ENCODE measurements around the gene ADAMTS7. TPM values are rescaled to one million over a fixed set of nuclear protein-coding genes. Genes with fewer than 3 reads are reported as not detected.
"Not testable (repeated sequence)": the region's sequence is repeated elsewhere in the genome, so short reads cannot be mapped to it uniquely, and the experiment has no call there.

ADAMTS7 gene
- total and polyA plus RNA-seq, 2 of the 13 experiments (the other 11 are each of a cell fraction or from before 2014, with no cell fraction given): 0.09 to 0.12 TPM

DNA sequence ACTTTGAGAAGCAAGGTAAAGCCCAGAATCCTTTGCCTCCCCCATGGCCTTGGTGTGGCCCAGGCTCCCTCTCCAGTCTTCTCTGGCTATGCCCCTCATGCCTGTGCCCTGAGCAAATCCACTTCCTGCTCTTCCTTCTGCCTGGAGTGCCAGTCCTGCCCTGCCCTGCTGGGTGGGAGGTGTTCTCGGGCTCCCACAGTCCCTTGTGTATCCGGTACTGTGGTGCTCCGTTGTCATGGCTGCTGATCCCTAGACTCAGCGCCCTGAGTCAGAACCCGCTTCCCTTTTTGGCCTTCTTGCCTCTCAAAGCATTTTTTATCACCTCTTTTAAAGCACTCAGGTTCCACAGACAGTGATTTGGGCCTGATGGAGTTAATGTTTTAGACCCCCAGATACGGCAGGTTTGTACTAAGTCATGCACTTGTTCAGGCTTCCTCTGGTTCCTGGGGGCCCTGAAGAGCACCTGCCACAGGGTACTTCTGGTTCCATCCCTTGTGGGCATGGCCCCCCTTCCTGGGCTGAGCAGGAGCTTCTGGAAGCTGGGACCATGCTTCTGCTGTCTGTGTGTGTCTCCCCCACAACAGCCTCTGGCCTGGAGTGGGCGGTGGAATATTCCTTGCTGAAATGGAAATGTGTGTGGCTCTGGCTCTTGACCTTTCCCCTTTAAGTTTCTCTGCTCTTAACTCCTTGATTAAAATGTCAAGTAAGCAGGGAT is 29.6 kb upstream of the ADAMTS7 start:
- intact Hi-C loops (cut with micrococcal nuclease; ENCODE audit: unreplicated experiment) (no loop called here), in situ Hi-C loops (cut with HindIII; ENCODE audit: extremely low pct_ligation_motif_present, low pct_unique_long_range_greater_than_20kb) (no loop called here)
- ATAC-seq: no peak
- Histone ChIP-seq H3K9ac (ENCODE audit: insufficient read depth, low read depth, low read length) (no peak overlapping the region), H3K4me2 (ENCODE audit: low read depth, low read length) (no peak overlapping the region), H3K27ac (ENCODE audit: extremely low read length, insufficient read depth, low read length) (no peak overlapping the region), H2AFZ (ENCODE audit: low read length) (no peak overlapping the region), H3K4me3 (replicated peaks in 1 of 3; ENCODE audit: insufficient read depth in 1 of 3, low read depth in 2 of 3, low read length in 3 of 3) (no peak overlapping the region), H3K9me3 (ENCODE audit: low read length) (no peaks in the 10 kb centered on the region), H3K79me2 (ENCODE audit: insufficient read depth, low read length) (no peaks in the 10 kb centered on the region), H3K27me3 (ENCODE audit: control insufficient read depth in 1 of 2, insufficient read depth in 2 of 2, low read length in 2 of 2) (peaks cover 2 to 27% of the 10 kb centered on the region in 2 experiments; a peak in 3 of 5 replicates), H3K36me3 (replicated peaks in 1 of 2; ENCODE audit: control insufficient read depth in 1 of 2, insufficient read depth in 2 of 2, low read length in 2 of 2) (no peaks in the 10 kb centered on the region), H3K4me1 (ENCODE audit: insufficient read depth, low read length) (peaks cover 5% of the 10 kb centered on the region; the same call in 1 of the 2 replicates), H4K20me1 (ENCODE audit: insufficient read depth, low read length) (no peaks in the 10 kb centered on the region)
- 16% methylated on average over 6 of the region's 7 CpGs for whole genome bisulfite sequencing (ENCODE audit: low lambda C conversion rate)
- DNase-seq (ENCODE audit: low spot score): no peak
- ChIA-PET CTCF (ENCODE audit: low intra/inter-chr PET ratio, low total read pairs) (no interaction called here), POLR2A (no interaction called here)
- BruUV-seq (replicated peaks): no TSS peak
- FAIRE-seq: no peak
- TF ChIP-seq FOSL1 (CRISPR knock-in tag; IDR thresholded peaks at IDR 0.05; ENCODE audit: borderline replicate concordance): no peak
- TF ChIP-seq NFKBIZ (CRISPR knock-in tag; IDR thresholded peaks at IDR 0.05): no peak
- TF ChIP-seq NONO (IDR thresholded peaks at IDR 0.05): no peak
- TF ChIP-seq NONO (CRISPR knock-in tag; conservative IDR thresholded peaks at IDR 0.05): no peak
- TF ChIP-seq KDM1A (CRISPR knock-in tag; IDR thresholded peaks at IDR 0.05): no peak
- no peak for TF ChIP-seq CC2D1A (CRISPR knock-in tag; IDR thresholded peaks at IDR 0.05)
- TF ChIP-seq TOPORS (CRISPR knock-in tag; IDR thresholded peaks at IDR 0.05): no peak
- no peak for TF ChIP-seq SAFB2 (CRISPR knock-in tag; IDR thresholded peaks at IDR 0.05; ENCODE audit: borderline replicate concordance, low read depth)
- TF ChIP-seq HIC2 (CRISPR knock-in tag; IDR thresholded peaks at IDR 0.05; ENCODE audit: low read depth): no peak
- TF ChIP-seq ZC3H13 (CRISPR knock-in tag; IDR thresholded peaks at IDR 0.05): no peak
- no peak for TF ChIP-seq MXI1 (IDR thresholded peaks at IDR 0.05; ENCODE audit: borderline replicate concordance, low read depth, low read length)

DNA sequence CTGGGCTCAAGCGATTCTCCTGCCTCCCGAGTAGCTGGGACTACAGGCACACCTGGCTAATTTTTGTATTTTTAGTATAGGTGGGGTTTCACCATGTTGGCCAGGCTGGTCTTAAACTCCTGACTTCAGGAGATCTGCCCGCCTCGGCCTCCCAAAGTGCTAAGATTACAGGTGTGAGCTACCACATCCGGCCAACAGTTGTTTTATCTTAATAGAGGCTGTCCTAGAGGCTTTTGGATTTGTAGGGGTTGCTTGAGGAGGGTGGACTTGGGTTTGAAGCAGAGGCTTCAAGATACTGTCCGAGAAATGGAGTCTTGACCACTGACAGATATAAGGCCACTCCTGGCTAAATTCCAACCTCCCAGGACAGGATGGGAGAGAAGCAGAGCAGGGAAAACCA is 27.9 kb upstream of the ADAMTS7 start:
- in situ Hi-C loops (cut with HindIII; ENCODE audit: extremely low pct_ligation_motif_present, low pct_unique_long_range_greater_than_20kb); H3K4me3 ChIP-seq (replicated peaks in 1 of 3; ENCODE audit: insufficient read depth in 1 of 3, low read depth in 2 of 3, low read length in 3 of 3); FAIRE-seq; H3K79me2 ChIP-seq (ENCODE audit: insufficient read depth, low read length); H3K9me3 ChIP-seq (ENCODE audit: low read length); H3K27ac ChIP-seq (ENCODE audit: extremely low read length, insufficient read depth, low read length); H3K4me2 ChIP-seq (ENCODE audit: low read depth, low read length); H2AFZ ChIP-seq (ENCODE audit: low read length); ATAC-seq; H3K36me3 ChIP-seq (replicated peaks in 1 of 2; ENCODE audit: control insufficient read depth in 1 of 2, insufficient read depth in 2 of 2, low read length in 2 of 2); H3K9ac ChIP-seq (ENCODE audit: insufficient read depth, low read depth, low read length); H4K20me1 ChIP-seq (ENCODE audit: insufficient read depth, low read length); intact Hi-C loops (cut with micrococcal nuclease; ENCODE audit: unreplicated experiment); BruUV-seq (replicated peaks); CTCF ChIA-PET (ENCODE audit: low intra/inter-chr PET ratio, low total read pairs); H3K4me1 ChIP-seq (ENCODE audit: insufficient read depth, low read length); POLR2A ChIA-PET; DNase-seq (ENCODE audit: low spot score): not testable (repeated sequence)
- 16% methylated on average over 6 of the region's 6 CpGs for WGBS (ENCODE audit: low lambda C conversion rate)
- peaks cover 2 to 20% of the 10 kb centered on the region in 2 experiments; a peak in 3 of 5 replicates for H3K27me3 ChIP-seq (ENCODE audit: control insufficient read depth in 1 of 2, insufficient read depth in 2 of 2, low read length in 2 of 2)
